Neural progenitor cell (in vitro differentiated cells): Measurements from ENCODE around the gene RBM19. TPM values are rescaled to one million over a fixed set of nuclear protein-coding genes. Genes with fewer than 3 reads are reported as not detected.
"Not testable (repeated sequence)": the region's sequence is repeated elsewhere in the genome, so short reads cannot be mapped to it uniquely, and the experiment has no call there.

Experiments
- DNase-seq: peaks from one replicate; pipeline ENCODE4 v3.0.0-alpha.2; 2016; ENCODE audit warnings: low spot score
- H2AFZ ChIP-seq: fragments of 200-600 bp; sonication (generic); replicated peaks from 2 replicates; pipeline ENCODE4 v1.6.1; 2016; ENCODE audit warnings: antibody characterized with exemption
- H3F3A ChIP-seq: fragments of 200-600 bp; sonication (generic); 2 replicates; pipeline ENCODE4 v1.6.1; 2016; ENCODE audit warnings: antibody characterized with exemption, low read depth
- H3K27ac ChIP-seq: fragments of 200-600 bp; sonication (generic); 2 replicates; pipeline ENCODE4 v1.5.1; 2016; ENCODE audit warnings: mild to moderate bottlenecking
- H3K27me3 ChIP-seq: fragments of 200-600 bp; sonication (generic); 2 replicates; pipeline ENCODE4 v1.6.1; 2016; ENCODE audit warnings: mild to moderate bottlenecking, moderate library complexity
- H3K36me3 ChIP-seq: fragments of 200-600 bp; sonication (generic); 2 replicates; pipeline ENCODE4 v1.5.1; 2016
- H3K4me1 ChIP-seq: fragments of 200-600 bp; sonication (generic); 2 replicates; pipeline ENCODE4 v1.6.1; 2016; ENCODE audit warnings: mixed run types
- H3K4me2 ChIP-seq: fragments of 200-600 bp; sonication (generic); 2 replicates; pipeline ENCODE4 v1.6.1; 2016
- H3K4me3 ChIP-seq: fragments of 200-600 bp; sonication (generic); 2 replicates; pipeline ENCODE4 v1.5.1; 2016
- H3K79me2 ChIP-seq: fragments of 200-600 bp; sonication (generic); 2 replicates; pipeline ENCODE4 v1.6.1; 2016; ENCODE audit warnings: low read depth
- H3K9ac ChIP-seq: fragments of 200-600 bp; sonication (generic); 2 replicates; pipeline ENCODE4 v1.6.1; 2016
- H3K9me3 ChIP-seq: fragments of 200-600 bp; sonication (generic); 2 replicates; pipeline ENCODE4 v1.5.1; 2016; ENCODE audit warnings: low read depth
- H4K20me1 ChIP-seq: fragments of 200-600 bp; sonication (generic); 2 replicates; pipeline ENCODE4 v1.6.1; 2016; ENCODE audit warnings: low read depth
- H3K27ac Mint-ChIP-seq: 3 replicates; pipeline ENCODE4 v1.8.0; 2021; ENCODE audit warnings: mixed read lengths
- H3K27me3 Mint-ChIP-seq: 2 replicates; pipeline ENCODE4 v1.8.0; 2022; ENCODE audit warnings: low read depth, mild to moderate bottlenecking, inconsistent platforms, moderate library complexity, mixed read lengths; ENCODE audit not compliant: insufficient read depth
- H3K36me3 Mint-ChIP-seq: 3 replicates; pipeline ENCODE4 v1.8.0; 2021; ENCODE audit warnings: mixed read lengths
- H3K4me1 Mint-ChIP-seq: 3 replicates; pipeline ENCODE4 v1.8.0; 2021; ENCODE audit warnings: mixed read lengths
- H3K4me3 Mint-ChIP-seq: 3 replicates; pipeline ENCODE4 v1.8.0; 2021; ENCODE audit warnings: mild to moderate bottlenecking, moderate library complexity, mixed read lengths
- H3K9me3 Mint-ChIP-seq: 3 replicates; pipeline ENCODE4 v1.8.0; 2020; ENCODE audit warnings: mixed read lengths
- EZH2 ChIP-seq: fragments of 200-600 bp; sonication (generic); IDR thresholded peaks from 2 replicates; pipeline ENCODE4 v1.6.1; 2017; ENCODE audit warnings: antibody characterized with exemption, mild to moderate bottlenecking, moderate library complexity
- EZH2phosphoT487 ChIP-seq: fragments of 200-600 bp; sonication (generic); IDR thresholded peaks from 2 replicates; pipeline ENCODE4 v1.6.1; 2017; ENCODE audit warnings: antibody characterized with exemption
- total RNA-seq: library from RNA; depleted of rRNA; stranded (reverse); fragments of >200 nt; gene quantifications from 2 replicates; pipeline ENCODE4 v1.2.3, GENCODE V29; 2015; ENCODE audit warnings: low replicate concordance
- TF ChIP-seq, protein P1 (sequence below): fragments of 200-600 bp; sonication (generic); IDR thresholded peaks from 2 replicates; pipeline ENCODE4 v1.5.1; 2017; ENCODE audit warnings: antibody characterized with exemption, mild to moderate bottlenecking

The RBM19 gene
- total RNA-seq, 1 donor from 2014 or later = 23.5 TPM

DNA sequence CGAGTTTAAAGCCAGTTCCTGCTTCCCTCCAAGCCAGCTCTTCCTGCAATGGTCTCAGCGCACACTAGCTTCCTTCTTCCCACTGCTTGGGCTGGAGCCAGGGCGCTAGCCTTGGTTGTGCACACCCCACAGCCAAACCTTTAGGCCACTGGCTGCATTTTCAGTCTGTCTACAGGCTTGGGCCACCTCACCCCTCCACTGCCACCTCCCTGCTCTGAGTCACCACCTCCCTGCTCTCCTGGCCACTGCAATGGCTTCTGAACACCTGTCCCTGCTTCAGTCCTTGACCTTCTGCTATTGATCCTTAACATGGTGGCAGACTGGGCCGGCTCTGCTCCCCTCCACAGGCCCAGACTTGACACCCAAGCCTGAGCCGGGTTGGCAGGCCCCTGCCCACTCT is 151.1 kb downstream of the RBM19 start:
- H3K9ac ChIP-seq = no peak overlapping the region
- H4K20me1 ChIP-seq = no peaks in the 10 kb centered on the region
- no peak overlapping the region for H3K27ac ChIP-seq
- H2AFZ ChIP-seq = no peak overlapping the region
- H3K4me2 ChIP-seq = no peak overlapping the region
- H3K4me3 ChIP-seq = no peak overlapping the region
- no peaks in the 10 kb centered on the region for H3K9me3 ChIP-seq
- Mint-ChIP-seq H3K36me3 (peaks cover 4% of the 10 kb centered on the region), H3K9me3 (no peaks in the 10 kb centered on the region), H3K27me3 (peaks cover 18% of the 10 kb centered on the region), H3K4me3 (peak overlapping the region; percentile 38), H3K4me1 (peaks cover 57% of the 10 kb centered on the region), H3K27ac (peak overlapping the region; percentile 66)
- no peaks in the 10 kb centered on the region for H3K27me3 ChIP-seq
- peaks cover 23% of the 10 kb centered on the region for H3F3A ChIP-seq
- TF ChIP-seq, protein P1, sequence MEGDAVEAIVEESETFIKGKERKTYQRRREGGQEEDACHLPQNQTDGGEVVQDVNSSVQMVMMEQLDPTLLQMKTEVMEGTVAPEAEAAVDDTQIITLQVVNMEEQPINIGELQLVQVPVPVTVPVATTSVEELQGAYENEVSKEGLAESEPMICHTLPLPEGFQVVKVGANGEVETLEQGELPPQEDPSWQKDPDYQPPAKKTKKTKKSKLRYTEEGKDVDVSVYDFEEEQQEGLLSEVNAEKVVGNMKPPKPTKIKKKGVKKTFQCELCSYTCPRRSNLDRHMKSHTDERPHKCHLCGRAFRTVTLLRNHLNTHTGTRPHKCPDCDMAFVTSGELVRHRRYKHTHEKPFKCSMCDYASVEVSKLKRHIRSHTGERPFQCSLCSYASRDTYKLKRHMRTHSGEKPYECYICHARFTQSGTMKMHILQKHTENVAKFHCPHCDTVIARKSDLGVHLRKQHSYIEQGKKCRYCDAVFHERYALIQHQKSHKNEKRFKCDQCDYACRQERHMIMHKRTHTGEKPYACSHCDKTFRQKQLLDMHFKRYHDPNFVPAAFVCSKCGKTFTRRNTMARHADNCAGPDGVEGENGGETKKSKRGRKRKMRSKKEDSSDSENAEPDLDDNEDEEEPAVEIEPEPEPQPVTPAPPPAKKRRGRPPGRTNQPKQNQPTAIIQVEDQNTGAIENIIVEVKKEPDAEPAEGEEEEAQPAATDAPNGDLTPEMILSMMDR = no peak
- no peak for TF ChIP-seq EZH2phosphoT487
- no peaks in the 10 kb centered on the region for H3K36me3 ChIP-seq
- H3K4me1 ChIP-seq = peaks cover 24% of the 10 kb centered on the region
- H3K79me2 ChIP-seq = no peaks in the 10 kb centered on the region
- DNase-seq = no peak

DNA sequence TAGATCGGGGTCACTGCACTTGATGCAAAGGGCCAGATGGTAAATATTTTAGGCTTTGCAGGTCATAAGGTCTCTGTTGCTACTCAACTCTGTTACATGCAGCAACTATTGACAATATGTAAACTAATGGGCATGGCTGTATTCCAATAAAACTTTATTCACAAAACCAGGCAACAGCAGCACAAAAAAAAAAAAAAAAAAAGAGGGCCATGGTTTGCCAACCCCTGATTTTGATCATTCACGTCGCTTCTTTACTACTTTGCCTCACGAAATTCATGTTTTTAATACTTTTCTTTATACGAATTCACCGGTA is 152.9 kb downstream of the RBM19 start:
- Histone ChIP-seq H3K79me2 (no peaks in the 10 kb centered on the region), H3K36me3 (no peaks in the 10 kb centered on the region), H3F3A (peaks cover 10% of the 10 kb centered on the region), H3K4me3 (no peak overlapping the region), H3K9ac (no peak overlapping the region), H3K27me3 (no peaks in the 10 kb centered on the region), H4K20me1 (no peaks in the 10 kb centered on the region), H3K27ac (no peak overlapping the region), H2AFZ (no peak overlapping the region), H3K9me3 (no peaks in the 10 kb centered on the region), H3K4me2 (no peak overlapping the region), H3K4me1 (peaks cover 11% of the 10 kb centered on the region)
- Mint-ChIP-seq H3K9me3 (no peaks in the 10 kb centered on the region), H3K4me3 (no peak overlapping the region), H3K4me1 (peaks cover 40% of the 10 kb centered on the region), H3K27me3 (peaks cover 13% of the 10 kb centered on the region), H3K27ac (no peak overlapping the region), H3K36me3 (peaks cover 4% of the 10 kb centered on the region)
- no peak for DNase-seq
- TF ChIP-seq EZH2phosphoT487 (no peak), EZH2 (no peak)
- TF ChIP-seq, protein P1 = no peak

DNA sequence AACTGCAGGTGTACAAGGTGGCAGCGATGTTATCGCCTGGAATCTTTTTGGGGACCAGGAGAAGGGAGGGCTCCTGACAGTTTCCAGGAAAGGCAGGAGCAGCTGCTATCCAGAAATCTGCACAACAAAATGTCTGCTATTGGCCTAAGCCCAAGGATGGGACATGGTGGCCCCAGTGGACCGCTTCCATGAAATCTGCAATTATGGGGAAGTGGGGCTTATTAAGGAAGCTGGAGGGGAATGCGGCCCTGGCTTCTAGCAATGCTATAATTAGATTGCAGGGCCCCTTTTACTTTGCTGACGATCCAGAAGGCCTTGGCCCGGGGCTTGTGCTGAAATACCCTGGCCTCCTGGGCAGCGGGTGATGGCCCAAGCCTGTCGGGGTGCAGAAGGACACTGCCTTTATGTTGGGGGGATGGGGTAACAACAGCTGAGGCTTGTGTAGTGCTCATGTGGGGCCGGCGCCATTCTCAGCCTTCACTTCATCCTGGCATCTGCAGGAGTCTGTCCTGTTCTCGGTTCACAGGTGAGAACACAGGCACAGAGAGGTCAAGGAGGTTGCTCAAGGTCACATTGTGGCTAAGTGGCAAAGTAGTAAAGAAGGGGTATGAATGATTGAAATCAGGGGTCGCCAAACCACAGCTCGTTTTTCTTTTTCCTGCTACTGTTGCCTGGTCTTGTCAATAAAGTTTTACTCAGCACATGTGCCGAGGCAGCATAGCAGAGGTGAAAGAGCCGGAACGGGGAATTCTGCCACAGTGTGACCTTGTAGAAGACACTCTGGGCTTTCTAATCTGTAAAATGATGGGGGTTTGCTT is 153.5 kb downstream of the RBM19 start:
- no peaks in the 10 kb centered on the region for H4K20me1 ChIP-seq
- Mint-ChIP-seq H3K27me3 (peaks cover 13% of the 10 kb centered on the region), H3K36me3 (peaks cover 4% of the 10 kb centered on the region), H3K9me3 (no peaks in the 10 kb centered on the region), H3K4me1 (peaks cover 39% of the 10 kb centered on the region), H3K27ac (no peak overlapping the region), H3K4me3 (no peak overlapping the region)
- H3F3A ChIP-seq = peaks cover 10% of the 10 kb centered on the region
- no peaks in the 10 kb centered on the region for H3K9me3 ChIP-seq
- H3K4me3 ChIP-seq = no peak overlapping the region
- no peak overlapping the region for H3K9ac ChIP-seq
- H3K4me1 ChIP-seq = peaks cover 11% of the 10 kb centered on the region
- H3K27me3 ChIP-seq = no peaks in the 10 kb centered on the region
- TF ChIP-seq EZH2 = no peak
- no peak for TF ChIP-seq EZH2phosphoT487
- TF ChIP-seq, protein P1 = no peak
- H2AFZ ChIP-seq = no peak overlapping the region
- H3K79me2 ChIP-seq = no peaks in the 10 kb centered on the region
- no peak overlapping the region for H3K4me2 ChIP-seq
- no peak for DNase-seq
- H3K36me3 ChIP-seq = no peaks in the 10 kb centered on the region
- no peak overlapping the region for H3K27ac ChIP-seq

DNA sequence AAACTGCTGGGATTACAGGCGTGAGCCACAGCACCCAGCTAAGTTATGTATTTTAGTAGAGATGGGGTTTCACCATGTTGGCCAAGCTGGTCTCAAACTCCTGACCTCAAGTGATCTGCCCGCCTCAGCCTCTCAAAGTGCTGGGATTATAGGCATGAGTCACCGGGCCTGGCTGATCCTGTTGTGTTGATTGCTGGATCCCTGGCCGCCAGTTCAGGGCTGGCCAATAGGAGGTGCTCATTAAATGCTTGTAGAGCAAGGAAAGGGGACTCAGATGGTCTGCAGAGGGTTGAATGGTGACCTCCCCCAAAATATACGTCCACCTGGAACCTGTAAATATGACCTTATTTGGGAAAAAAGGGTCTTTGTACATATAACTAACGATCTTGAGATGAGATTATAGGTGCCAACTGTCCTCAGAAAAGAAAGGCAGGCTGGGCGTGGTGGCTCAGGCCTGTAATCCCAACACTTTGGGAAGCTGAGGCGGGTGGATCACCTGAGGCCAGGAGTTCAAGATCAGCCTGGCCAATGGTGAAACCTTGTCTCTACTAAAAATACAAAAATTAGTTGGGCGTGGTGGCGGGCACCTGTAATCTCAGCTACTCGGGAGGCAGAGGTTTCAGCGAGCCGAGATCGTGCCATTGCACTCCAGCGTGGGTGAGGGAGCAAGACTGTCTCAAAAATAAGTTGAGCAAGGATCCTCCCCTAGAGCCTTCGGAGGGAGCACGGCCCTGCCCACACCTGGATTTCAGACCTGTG is 156.5 kb downstream of the RBM19 start:
- H3K27me3 ChIP-seq, H3K36me3 Mint-ChIP-seq, H3K9me3 ChIP-seq, DNase-seq, H3K9me3 Mint-ChIP-seq, H3K9ac ChIP-seq, H3K27ac Mint-ChIP-seq, H3K4me2 ChIP-seq, H3K4me3 Mint-ChIP-seq, H3F3A ChIP-seq, H2AFZ ChIP-seq, H3K4me1 ChIP-seq, H3K4me3 ChIP-seq, H4K20me1 ChIP-seq, H3K36me3 ChIP-seq, H3K79me2 ChIP-seq, H3K27ac ChIP-seq: not testable (repeated sequence)
- peaks cover 11% of the 10 kb centered on the region for H3K4me1 Mint-ChIP-seq
- H3K27me3 Mint-ChIP-seq = peaks cover 11% of the 10 kb centered on the region
